GM23338 (cell line): ENCODE measurements around the gene RNF157. TPM values are rescaled to one million over a fixed set of nuclear protein-coding genes. Genes with fewer than 3 reads are reported as not detected.

Experiments used
- ATAC-seq: fragments of 200-7000 bp; cut with Tn5 transposase; 3 replicates; pipeline ENCODE4 v1.9.1; 2020
- DNase-seq: peaks from one replicate; pipeline ENCODE4 v3.0.0-alpha.2; 2015; ENCODE audit warnings: low spot score
- H2AFZ ChIP-seq: fragments of 200-600 bp; sonication (generic); 2 replicates; pipeline ENCODE4 v1.8.0; 2016; ENCODE audit warnings: antibody characterized with exemption, mild to moderate bottlenecking, moderate library complexity
- H3F3A ChIP-seq: fragments of 200-600 bp; sonication (generic); replicated peaks from 2 replicates; pipeline ENCODE4 v1.8.0; 2017; ENCODE audit warnings: antibody characterized with exemption, mixed run types, low read depth
- H3K27ac ChIP-seq: fragments of 200-600 bp; sonication (generic); 2 replicates; pipeline ENCODE4 v1.6.1; 2016; ENCODE audit warnings: low read depth
- H3K27me3 ChIP-seq: fragments of 200-600 bp; sonication (generic); 2 replicates; pipeline ENCODE4 v1.8.0; 2016; ENCODE audit warnings: mild to moderate bottlenecking, mixed run types, moderate library complexity; ENCODE audit not compliant: insufficient read depth
- H3K36me3 ChIP-seq: fragments of 200-600 bp; sonication (generic); 2 replicates; pipeline ENCODE4 v1.8.0; 2016; ENCODE audit warnings: mild to moderate bottlenecking; ENCODE audit not compliant: insufficient read depth
- H3K4me1 ChIP-seq: fragments of 200-600 bp; sonication (generic); 2 replicates; pipeline ENCODE4 v1.8.0; 2016; ENCODE audit warnings: mild to moderate bottlenecking, moderate library complexity; ENCODE audit not compliant: insufficient read depth
- H3K4me2 ChIP-seq: fragments of 200-600 bp; sonication (generic); 2 replicates; pipeline ENCODE4 v1.7.1; 2017; ENCODE audit warnings: mixed run types
- H3K4me3 ChIP-seq: fragments of 200-600 bp; sonication (generic); 2 replicates; pipeline ENCODE4 v1.6.1; 2016; ENCODE audit warnings: mixed run types
- H3K79me2 ChIP-seq: fragments of 200-600 bp; sonication (generic); replicated peaks from 2 replicates; pipeline ENCODE4 v1.8.0; 2017; ENCODE audit warnings: mild to moderate bottlenecking; ENCODE audit not compliant: insufficient read depth
- H3K9me2 ChIP-seq: fragments of 200-600 bp; sonication (generic); 2 replicates; pipeline ENCODE4 v1.8.0; 2017; ENCODE audit not compliant: insufficient read depth
- H4K20me1 ChIP-seq: fragments of 200-600 bp; sonication (generic); replicated peaks from 2 replicates; pipeline ENCODE4 v1.8.0; 2017; ENCODE audit warnings: mild to moderate bottlenecking; ENCODE audit not compliant: insufficient read depth
- H3K27ac Mint-ChIP-seq: 2 replicates; pipeline ENCODE4 v1.8.0; 2020; ENCODE audit warnings: inconsistent platforms, mild to moderate bottlenecking, moderate library complexity, mixed read lengths
- H3K27me3 Mint-ChIP-seq: 3 replicates; pipeline ENCODE4 v1.8.0; 2022; ENCODE audit warnings: low read depth, mild to moderate bottlenecking, moderate library complexity, mixed read lengths, inconsistent platforms; ENCODE audit not compliant: insufficient read depth, poor library complexity
- H3K36me3 Mint-ChIP-seq: 3 replicates; pipeline ENCODE4 v1.8.0; 2021; ENCODE audit warnings: low read depth, mild to moderate bottlenecking, inconsistent platforms, moderate library complexity, mixed read lengths
- H3K4me1 Mint-ChIP-seq: 3 replicates; pipeline ENCODE4 v1.8.0; 2020; ENCODE audit warnings: mild to moderate bottlenecking, inconsistent platforms, mixed read lengths
- H3K4me3 Mint-ChIP-seq: 3 replicates; pipeline ENCODE4 v1.8.0; 2021; ENCODE audit warnings: moderate library complexity, mild to moderate bottlenecking, inconsistent platforms, mixed read lengths
- H3K9me3 Mint-ChIP-seq: 3 replicates; pipeline ENCODE4 v1.8.0; 2020; ENCODE audit warnings: moderate library complexity, mild to moderate bottlenecking, inconsistent platforms, mixed read lengths
- CREB1 ChIP-seq: fragments of 250-450 bp; sonication (Bioruptor Pico); IDR thresholded peaks from 2 replicates; pipeline ENCODE4 v1.5.0; 2020; ENCODE audit warnings: low read depth, mild to moderate bottlenecking, moderate library complexity
- EZH2 ChIP-seq: fragments of 200-600 bp; sonication (generic); IDR thresholded peaks from one replicate; pipeline ENCODE4 v1.8.0; 2017; ENCODE audit warnings: antibody characterized with exemption, mild to moderate bottlenecking, low read depth; ENCODE audit not compliant: unreplicated experiment
- EZH2phosphoT487 ChIP-seq: fragments of 200-600 bp; sonication (generic); IDR thresholded peaks from one replicate; pipeline ENCODE4 v1.8.1; 2018; ENCODE audit warnings: antibody characterized with exemption; ENCODE audit not compliant: unreplicated experiment
- JUNB ChIP-seq: IDR thresholded peaks from one replicate; pipeline ENCODE4 v1.6.1; 2016; ENCODE audit warnings: antibody characterized with exemption; ENCODE audit not compliant: unreplicated experiment
- NANOG ChIP-seq: IDR thresholded peaks from 2 replicates; pipeline ENCODE4 v1.6.1; 2016; ENCODE audit warnings: antibody characterized with exemption, borderline replicate concordance
- POLR2AphosphoS5 ChIP-seq: IDR thresholded peaks from 2 replicates; pipeline ENCODE4 v1.6.1; 2016; ENCODE audit warnings: antibody characterized with exemption, low read depth
- STAT1 ChIP-seq: IDR thresholded peaks from one replicate; pipeline ENCODE4 v1.6.1; 2016; ENCODE audit warnings: antibody characterized with exemption; ENCODE audit not compliant: unreplicated experiment
- ZNF114 ChIP-seq: fragments of 250-450 bp; sonication (Bioruptor Pico); IDR thresholded peaks from 2 replicates; pipeline ENCODE4 v1.5.0; 2020; ENCODE audit warnings: mild to moderate bottlenecking, moderate library complexity
- ZNF331 ChIP-seq: fragments of 250-450 bp; sonication (Bioruptor Pico); IDR thresholded peaks from 2 replicates; pipeline ENCODE4 v1.5.0; 2020; ENCODE audit warnings: low read depth, mild to moderate bottlenecking, moderate library complexity
- polyA plus RNA-seq: library from polyadenylated mRNA; unstranded; fragments of >200 nt; fragmentation: Nextera tagmentation; extraction: Ambion mirVana; gene quantifications from 2 replicates; pipeline ENCODE4 v1.2.1, GENCODE V29; 2016
- total RNA-seq: library from RNA; depleted of rRNA; stranded (reverse); fragments of >200 nt; shearing (Covaris generic); gene quantifications from 2 replicates; pipeline ENCODE4 v1.2.3, GENCODE V29; 2014
- TF ChIP-seq, protein P1 (sequence below): IDR thresholded peaks from one replicate; pipeline ENCODE4 v1.6.1; 2018; ENCODE audit warnings: antibody characterized with exemption; ENCODE audit not compliant: unreplicated experiment
- TF ChIP-seq, protein P2 (sequence below), 2 experiments: fragments of 200-600 bp in 1 of 2; sonication (generic) in 1 of 2; conservative IDR thresholded peaks; 2 replicates each; pipeline versions ENCODE4 v1.5.1 to v1.6.1; 2016 to 2017; ENCODE audit warnings: antibody characterized with exemption in 2 of 2, low read depth in 2 of 2, mild to moderate bottlenecking in 2 of 2, moderate library complexity in 1 of 2
- TF ChIP-seq, protein P3 (sequence below): IDR thresholded peaks from 2 replicates; pipeline ENCODE4 v1.6.1; 2016; ENCODE audit warnings: antibody characterized with exemption
- TF ChIP-seq, protein P4 (sequence below): fragments of 250-450 bp; sonication (Bioruptor Pico); IDR thresholded peaks from 2 replicates; pipeline ENCODE4 v1.5.0; 2020; ENCODE audit warnings: mild to moderate bottlenecking, moderate library complexity

The RNF157 gene
- total and polyA plus RNA-seq, 2 experiments from 2014 or later = 7.8 to 11.7 TPM

DNA sequence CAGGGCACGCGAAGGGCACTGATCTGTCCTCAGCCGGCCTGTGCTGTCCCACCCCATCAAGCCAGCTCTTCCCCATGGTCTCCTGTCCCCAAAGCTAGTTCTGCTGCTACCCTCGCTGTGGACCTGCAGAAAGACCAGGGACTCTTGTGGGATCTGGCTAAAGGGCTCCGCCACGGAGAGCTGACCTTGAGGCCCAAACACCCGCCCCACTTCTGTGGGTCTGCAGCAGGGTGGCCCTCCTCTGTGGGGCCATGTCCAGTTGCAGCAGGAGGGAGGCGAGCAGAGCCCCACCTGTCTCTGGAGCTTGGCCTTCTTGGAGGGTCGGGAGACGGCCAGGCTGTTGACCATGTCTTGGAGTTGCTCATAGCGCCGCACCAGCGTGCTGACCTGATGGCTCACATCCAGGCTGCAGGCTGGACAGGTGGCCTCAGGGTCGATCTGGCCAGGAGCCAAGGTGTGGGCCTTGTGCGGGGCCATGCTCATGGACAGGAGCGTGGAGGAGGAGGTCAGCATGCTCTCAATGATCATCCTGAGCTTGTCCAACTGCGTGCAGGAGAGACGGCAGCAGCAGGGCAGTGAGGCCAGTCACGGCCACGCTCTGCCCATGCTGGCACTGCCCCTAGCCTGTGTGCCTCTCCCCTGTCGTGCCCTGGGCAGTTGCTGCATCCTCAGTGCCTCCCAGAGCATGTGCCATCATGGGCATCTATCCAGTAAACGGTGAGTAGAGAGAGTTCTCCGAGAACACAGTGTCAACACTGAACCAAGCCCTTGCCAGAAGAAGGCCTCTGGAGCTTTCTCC, 41.5 kb upstream of the RNF157 start:
- no peak for ATAC-seq

More for the DNA sequence above, 41.5 kb upstream of the RNF157 start:
- no peaks in the 10 kb centered on the region for H3K79me2 ChIP-seq
- no peaks in the 10 kb centered on the region for H3K4me1 ChIP-seq
- H3F3A ChIP-seq = no peaks in the 10 kb centered on the region
- no peaks in the 10 kb centered on the region for H3K36me3 ChIP-seq
- no peak for DNase-seq
- H3K4me1 Mint-ChIP-seq = no peaks in the 10 kb centered on the region; the same call in 2 of the 3 replicates
- H3K9me2 ChIP-seq = no peaks in the 10 kb centered on the region
- H2AFZ ChIP-seq = no peak overlapping the region
- H3K27me3 ChIP-seq = no peaks in the 10 kb centered on the region
- no peak overlapping the region for H3K27ac Mint-ChIP-seq
- no peak overlapping the region for H3K4me3 Mint-ChIP-seq
- TF ChIP-seq, protein P1, sequence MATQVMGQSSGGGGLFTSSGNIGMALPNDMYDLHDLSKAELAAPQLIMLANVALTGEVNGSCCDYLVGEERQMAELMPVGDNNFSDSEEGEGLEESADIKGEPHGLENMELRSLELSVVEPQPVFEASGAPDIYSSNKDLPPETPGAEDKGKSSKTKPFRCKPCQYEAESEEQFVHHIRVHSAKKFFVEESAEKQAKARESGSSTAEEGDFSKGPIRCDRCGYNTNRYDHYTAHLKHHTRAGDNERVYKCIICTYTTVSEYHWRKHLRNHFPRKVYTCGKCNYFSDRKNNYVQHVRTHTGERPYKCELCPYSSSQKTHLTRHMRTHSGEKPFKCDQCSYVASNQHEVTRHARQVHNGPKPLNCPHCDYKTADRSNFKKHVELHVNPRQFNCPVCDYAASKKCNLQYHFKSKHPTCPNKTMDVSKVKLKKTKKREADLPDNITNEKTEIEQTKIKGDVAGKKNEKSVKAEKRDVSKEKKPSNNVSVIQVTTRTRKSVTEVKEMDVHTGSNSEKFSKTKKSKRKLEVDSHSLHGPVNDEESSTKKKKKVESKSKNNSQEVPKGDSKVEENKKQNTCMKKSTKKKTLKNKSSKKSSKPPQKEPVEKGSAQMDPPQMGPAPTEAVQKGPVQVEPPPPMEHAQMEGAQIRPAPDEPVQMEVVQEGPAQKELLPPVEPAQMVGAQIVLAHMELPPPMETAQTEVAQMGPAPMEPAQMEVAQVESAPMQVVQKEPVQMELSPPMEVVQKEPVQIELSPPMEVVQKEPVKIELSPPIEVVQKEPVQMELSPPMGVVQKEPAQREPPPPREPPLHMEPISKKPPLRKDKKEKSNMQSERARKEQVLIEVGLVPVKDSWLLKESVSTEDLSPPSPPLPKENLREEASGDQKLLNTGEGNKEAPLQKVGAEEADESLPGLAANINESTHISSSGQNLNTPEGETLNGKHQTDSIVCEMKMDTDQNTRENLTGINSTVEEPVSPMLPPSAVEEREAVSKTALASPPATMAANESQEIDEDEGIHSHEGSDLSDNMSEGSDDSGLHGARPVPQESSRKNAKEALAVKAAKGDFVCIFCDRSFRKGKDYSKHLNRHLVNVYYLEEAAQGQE = no peak
- no peak for TF ChIP-seq STAT1
- TF ChIP-seq ZNF114 (CRISPR knock-in tag) = no peak
- TF ChIP-seq NANOG = no peak
- no peak for TF ChIP-seq ZNF331 (CRISPR knock-in tag)
- TF ChIP-seq, protein P2, sequence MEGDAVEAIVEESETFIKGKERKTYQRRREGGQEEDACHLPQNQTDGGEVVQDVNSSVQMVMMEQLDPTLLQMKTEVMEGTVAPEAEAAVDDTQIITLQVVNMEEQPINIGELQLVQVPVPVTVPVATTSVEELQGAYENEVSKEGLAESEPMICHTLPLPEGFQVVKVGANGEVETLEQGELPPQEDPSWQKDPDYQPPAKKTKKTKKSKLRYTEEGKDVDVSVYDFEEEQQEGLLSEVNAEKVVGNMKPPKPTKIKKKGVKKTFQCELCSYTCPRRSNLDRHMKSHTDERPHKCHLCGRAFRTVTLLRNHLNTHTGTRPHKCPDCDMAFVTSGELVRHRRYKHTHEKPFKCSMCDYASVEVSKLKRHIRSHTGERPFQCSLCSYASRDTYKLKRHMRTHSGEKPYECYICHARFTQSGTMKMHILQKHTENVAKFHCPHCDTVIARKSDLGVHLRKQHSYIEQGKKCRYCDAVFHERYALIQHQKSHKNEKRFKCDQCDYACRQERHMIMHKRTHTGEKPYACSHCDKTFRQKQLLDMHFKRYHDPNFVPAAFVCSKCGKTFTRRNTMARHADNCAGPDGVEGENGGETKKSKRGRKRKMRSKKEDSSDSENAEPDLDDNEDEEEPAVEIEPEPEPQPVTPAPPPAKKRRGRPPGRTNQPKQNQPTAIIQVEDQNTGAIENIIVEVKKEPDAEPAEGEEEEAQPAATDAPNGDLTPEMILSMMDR (conservative IDR thresholded peaks at IDR 0.05; ENCODE audit: low read depth in 2 of 2) = no peak
- TF ChIP-seq EZH2 = no peak
- TF ChIP-seq, protein P3, sequence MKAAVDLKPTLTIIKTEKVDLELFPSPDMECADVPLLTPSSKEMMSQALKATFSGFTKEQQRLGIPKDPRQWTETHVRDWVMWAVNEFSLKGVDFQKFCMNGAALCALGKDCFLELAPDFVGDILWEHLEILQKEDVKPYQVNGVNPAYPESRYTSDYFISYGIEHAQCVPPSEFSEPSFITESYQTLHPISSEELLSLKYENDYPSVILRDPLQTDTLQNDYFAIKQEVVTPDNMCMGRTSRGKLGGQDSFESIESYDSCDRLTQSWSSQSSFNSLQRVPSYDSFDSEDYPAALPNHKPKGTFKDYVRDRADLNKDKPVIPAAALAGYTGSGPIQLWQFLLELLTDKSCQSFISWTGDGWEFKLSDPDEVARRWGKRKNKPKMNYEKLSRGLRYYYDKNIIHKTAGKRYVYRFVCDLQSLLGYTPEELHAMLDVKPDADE = no peak
- TF ChIP-seq CREB1 (CRISPR knock-in tag) = no peak
- TF ChIP-seq JUNB = no peak
- no peak for TF ChIP-seq EZH2phosphoT487
- no peak for TF ChIP-seq POLR2AphosphoS5
- TF ChIP-seq, protein P4, sequence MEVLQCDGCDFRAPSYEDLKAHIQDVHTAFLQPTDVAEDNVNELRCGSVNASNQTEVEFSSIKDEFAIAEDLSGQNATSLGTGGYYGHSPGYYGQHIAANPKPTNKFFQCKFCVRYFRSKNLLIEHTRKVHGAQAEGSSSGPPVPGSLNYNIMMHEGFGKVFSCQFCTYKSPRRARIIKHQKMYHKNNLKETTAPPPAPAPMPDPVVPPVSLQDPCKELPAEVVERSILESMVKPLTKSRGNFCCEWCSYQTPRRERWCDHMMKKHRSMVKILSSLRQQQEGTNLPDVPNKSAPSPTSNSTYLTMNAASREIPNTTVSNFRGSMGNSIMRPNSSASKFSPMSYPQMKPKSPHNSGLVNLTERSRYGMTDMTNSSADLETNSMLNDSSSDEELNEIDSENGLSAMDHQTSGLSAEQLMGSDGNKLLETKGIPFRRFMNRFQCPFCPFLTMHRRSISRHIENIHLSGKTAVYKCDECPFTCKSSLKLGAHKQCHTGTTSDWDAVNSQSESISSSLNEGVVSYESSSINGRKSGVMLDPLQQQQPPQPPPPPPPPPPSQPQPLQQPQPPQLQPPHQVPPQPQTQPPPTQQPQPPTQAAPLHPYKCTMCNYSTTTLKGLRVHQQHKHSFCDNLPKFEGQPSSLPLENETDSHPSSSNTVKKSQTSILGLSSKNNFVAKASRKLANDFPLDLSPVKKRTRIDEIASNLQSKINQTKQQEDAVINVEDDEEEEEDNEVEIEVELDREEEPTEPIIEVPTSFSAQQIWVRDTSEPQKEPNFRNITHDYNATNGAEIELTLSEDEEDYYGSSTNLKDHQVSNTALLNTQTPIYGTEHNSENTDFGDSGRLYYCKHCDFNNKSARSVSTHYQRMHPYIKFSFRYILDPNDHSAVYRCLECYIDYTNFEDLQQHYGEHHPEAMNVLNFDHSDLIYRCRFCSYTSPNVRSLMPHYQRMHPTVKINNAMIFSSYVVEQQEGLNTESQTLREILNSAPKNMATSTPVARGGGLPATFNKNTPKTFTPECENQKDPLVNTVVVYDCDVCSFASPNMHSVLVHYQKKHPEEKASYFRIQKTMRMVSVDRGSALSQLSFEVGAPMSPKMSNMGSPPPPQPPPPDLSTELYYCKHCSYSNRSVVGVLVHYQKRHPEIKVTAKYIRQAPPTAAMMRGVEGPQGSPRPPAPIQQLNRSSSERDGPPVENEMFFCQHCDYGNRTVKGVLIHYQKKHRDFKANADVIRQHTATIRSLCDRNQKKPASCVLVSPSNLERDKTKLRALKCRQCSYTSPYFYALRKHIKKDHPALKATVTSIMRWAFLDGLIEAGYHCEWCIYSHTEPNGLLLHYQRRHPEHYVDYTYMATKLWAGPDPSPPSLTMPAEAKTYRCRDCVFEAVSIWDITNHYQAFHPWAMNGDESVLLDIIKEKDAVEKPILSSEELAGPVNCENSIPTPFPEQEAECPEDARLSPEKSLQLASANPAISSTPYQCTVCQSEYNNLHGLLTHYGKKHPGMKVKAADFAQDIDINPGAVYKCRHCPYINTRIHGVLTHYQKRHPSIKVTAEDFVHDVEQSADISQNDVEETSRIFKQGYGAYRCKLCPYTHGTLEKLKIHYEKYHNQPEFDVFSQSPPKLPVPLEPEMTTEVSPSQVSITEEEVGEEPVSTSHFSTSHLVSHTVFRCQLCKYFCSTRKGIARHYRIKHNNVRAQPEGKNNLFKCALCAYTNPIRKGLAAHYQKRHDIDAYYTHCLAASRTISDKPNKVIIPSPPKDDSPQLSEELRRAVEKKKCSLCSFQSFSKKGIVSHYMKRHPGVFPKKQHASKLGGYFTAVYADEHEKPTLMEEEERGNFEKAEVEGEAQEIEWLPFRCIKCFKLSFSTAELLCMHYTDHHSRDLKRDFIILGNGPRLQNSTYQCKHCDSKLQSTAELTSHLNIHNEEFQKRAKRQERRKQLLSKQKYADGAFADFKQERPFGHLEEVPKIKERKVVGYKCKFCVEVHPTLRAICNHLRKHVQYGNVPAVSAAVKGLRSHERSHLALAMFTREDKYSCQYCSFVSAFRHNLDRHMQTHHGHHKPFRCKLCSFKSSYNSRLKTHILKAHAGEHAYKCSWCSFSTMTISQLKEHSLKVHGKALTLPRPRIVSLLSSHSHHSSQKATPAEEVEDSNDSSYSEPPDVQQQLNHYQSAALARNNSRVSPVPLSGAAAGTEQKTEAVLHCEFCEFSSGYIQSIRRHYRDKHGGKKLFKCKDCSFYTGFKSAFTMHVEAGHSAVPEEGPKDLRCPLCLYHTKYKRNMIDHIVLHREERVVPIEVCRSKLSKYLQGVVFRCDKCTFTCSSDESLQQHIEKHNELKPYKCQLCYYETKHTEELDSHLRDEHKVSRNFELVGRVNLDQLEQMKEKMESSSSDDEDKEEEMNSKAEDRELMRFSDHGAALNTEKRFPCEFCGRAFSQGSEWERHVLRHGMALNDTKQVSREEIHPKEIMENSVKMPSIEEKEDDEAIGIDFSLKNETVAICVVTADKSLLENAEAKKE (CRISPR knock-in tag) = no peak
- H4K20me1 ChIP-seq = no peaks in the 10 kb centered on the region
- no peak overlapping the region for H3K4me3 ChIP-seq
- no peak overlapping the region for H3K4me2 ChIP-seq
- H3K27ac ChIP-seq = no peak overlapping the region
- peaks cover 4% of the 10 kb centered on the region for H3K27me3 Mint-ChIP-seq
- H3K36me3 Mint-ChIP-seq = no peaks in the 10 kb centered on the region; the same call in 2 of the 3 replicates
- no peaks in the 10 kb centered on the region for H3K9me3 Mint-ChIP-seq
